GM18520 (cell line): ENCODE data around the gene KLHL22.
"Not testable (repeated sequence)": the region's sequence is repeated elsewhere in the genome, so short reads cannot be mapped to it uniquely, and the experiment has no call there.

Experiments used
- ATAC-seq: cut with Tn5 transposase; IDR thresholded peaks from one replicate; pipeline ENCODE4 v1.9.1; 2021; ENCODE audit not compliant: unreplicated experiment

The KLHL22 gene

DNA sequence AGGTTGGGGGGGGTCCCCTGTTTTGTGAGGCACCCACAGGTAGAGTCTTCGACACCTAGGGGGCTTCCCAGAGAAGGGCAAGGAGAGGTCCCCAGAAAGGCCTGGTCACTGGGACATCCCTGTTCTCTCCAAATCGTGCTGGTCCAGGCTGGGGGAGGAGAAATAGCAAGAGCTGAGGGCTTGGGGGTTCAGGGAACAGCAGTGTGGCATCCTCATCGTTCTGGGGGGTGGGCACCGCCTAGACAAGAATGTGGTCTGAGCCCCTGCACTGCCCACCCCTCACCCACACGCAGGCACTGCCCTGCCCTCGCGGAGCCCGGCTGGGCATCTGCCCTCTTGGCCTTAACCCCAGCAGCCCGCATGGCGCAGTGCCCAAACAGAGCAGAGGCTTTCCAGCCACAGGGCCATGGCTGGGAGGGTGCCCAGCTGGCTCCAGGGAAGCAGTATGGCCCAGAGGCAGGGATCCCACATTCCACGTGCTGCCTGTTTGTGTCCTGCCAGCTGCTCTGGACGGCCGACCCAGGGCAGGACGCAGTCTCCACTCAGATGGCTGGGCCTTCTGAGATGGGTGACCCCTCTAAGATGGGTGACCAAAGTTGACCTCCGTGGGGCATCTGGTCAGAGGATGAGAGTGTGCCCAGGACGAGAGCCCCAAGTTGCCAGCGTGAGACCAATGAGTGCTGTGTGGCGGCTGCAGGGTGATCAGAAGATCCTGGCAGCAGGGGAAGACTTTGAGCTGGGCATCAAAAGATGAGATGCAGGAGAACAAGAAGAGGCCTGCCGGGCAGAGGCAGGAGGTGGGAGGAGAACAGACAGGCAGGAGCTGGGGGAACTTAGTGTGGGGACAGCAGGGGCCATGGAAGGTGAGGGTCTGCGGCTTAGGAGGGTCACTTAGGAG lies 72.3 kb downstream of the KLHL22 start:
- no peak for ATAC-seq

DNA sequence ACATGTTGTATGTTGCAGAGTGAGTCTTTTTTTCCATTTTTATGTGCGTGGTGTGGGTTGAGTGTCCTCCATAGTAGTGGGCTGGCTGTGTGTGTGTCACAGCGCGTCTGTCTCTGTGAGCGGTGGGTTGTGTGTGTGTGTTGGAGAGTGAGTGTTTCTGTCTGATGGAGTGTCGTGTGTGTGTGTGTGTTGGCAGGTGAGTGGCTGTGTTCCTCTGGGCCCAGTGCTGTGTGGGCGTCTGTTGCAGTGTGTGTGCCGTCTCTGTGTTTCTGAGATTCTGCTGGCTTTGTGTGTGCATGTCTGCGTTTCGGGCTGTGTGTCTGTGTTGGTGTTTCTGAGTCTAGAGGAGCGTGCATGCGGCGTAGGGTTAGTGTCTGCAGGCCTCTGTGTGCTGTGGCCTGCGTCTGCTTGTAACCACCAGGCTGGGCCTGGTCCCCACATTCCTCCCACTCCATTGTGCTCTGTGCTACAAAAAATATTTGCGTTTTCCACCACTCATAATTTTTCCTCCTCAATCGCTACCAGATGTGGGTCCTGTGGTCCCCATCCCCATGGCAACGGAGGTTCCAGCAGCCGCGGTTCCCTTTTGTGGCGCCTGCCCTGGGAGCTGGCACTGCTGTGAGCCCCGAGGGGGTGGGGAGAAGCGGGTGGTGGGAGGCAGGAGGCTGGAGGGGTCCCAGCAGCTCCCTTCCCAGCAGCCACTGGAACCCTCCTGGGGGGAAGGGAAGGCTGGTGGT lies 73.2 kb downstream of the KLHL22 start:
- no peak for ATAC-seq

DNA sequence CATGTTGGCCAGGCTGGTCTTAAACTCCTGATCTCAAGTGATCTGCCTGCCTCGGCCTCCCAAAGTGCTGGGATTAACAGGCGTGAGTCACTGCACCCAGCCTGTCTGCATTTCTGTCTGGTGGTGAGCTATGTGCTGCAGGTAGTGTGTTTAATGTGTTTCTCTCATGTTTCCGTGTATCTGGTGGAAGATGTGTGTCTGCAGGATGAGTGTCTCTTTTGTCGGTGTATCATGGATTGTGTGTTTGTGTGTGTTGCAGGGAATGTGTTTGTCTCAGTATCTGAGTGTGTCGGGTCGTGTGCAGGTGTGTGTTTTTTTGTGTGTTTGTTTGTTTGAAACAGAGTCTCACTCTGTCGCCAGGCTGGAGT lies 74.1 kb downstream of the KLHL22 start:
- no peak for ATAC-seq

GRCh38 chr22:20420157-20420842 lies 75.3 kb downstream of the KLHL22 start:
- ATAC-seq, result no peak

DNA sequence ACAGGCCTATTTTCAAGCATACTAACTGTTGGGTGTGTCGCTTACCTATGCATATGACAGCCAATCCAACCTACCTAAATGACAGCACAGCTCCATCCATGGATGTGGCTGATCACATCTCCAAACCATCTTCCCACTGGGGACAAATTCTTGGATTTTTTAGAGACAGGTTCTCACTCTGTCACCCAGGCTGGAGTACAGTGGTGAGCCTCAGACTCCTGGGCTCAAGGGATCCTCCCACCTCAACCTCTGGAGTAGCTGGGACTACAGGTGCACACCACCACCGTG lies 76.0 kb downstream of the KLHL22 start:
- no peak for ATAC-seq

GRCh38 chr22:20418211-20418788 lies 77.3 kb downstream of the KLHL22 start:
- ATAC-seq, result no peak

- not testable (repeated sequence) for ATAC-seq
These were observed 79.9 kb downstream of the KLHL22 start for GRCh38 chr22:20415699-20416098.

- ATAC-seq, result not testable (repeated sequence)
These were observed 80.4 kb downstream of the KLHL22 start for GRCh38 chr22:20415241-20415640.

DNA sequence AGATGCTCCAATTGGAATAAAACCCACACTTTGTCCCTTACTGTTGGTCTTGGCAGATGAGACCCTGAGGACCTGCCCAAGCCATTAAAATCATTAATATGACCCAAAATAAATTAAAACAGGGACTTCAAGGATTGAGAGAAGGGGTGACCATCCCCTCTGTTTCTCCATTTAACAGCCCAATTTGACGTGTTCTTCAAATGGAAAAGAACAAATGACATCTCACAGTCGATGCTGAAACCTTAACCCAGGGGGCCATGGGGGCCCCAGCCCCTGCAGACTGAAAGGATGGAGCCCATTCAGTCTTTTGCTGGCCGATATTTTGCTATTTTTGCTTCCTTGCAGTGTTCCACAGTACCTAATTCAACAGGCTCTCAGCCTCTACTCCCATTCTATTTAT lies 81.1 kb downstream of the KLHL22 start:
- no peak for ATAC-seq

GRCh38 chr22:20414059-20414440 lies 81.5 kb downstream of the KLHL22 start:
- no peak for ATAC-seq

GRCh38 chr22:20413217-20414058 lies 82.2 kb downstream of the KLHL22 start:
- no peak for ATAC-seq

GRCh38 chr22:20412474-20413216 lies 83.0 kb downstream of the KLHL22 start:
- ATAC-seq, result no peak

DNA sequence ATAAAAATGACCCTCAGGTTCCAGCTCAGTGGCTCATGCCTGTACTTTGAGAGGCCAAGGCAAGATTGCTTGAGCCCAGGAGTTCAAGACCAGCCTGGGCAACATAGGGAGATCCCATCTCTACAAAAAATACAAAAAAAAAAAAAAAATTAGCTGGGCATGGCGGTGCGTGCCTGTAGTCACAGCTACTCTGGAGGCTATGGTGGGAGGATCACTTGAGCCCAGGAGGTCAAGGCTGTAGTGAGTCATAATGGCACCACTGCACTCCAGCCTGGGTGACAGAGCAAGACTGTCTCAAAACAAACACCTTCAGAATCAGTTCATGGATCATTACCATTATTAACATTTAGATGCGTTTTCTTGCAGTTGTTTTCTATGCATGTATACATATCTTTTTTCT lies 86.2 kb downstream of the KLHL22 start:
- ATAC-seq, result not testable (repeated sequence)

GRCh38 chr22:20408891-20409290 lies 86.7 kb downstream of the KLHL22 start:
- no peak for ATAC-seq

DNA sequence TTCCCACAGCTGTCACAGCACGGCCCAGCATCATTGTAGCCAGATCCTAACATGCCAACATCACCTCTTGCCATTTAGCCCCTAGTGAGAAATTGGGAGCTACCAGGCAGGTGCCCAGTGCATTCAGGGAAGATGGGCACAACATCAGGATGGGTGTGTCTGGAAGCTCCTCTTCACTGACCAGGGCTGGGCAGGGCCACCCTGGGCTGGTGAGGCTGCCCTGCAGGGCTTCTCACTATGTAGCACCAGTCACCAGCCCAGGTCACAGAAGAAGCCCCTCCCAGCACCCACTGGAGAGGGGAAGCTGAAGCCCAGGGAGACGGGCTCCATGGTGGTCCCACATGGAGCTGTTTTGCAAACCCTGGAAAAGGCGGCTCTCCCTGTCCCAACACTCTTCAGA lies 87.8 kb downstream of the KLHL22 start:
- ATAC-seq, result no peak

GRCh38 chr22:20406686-20407408 lies 88.7 kb downstream of the KLHL22 start:
- ATAC-seq, result no peak

- ATAC-seq, result no peak
These were observed 89.5 kb downstream of the KLHL22 start for GRCh38 chr22:20405931-20406685.

DNA sequence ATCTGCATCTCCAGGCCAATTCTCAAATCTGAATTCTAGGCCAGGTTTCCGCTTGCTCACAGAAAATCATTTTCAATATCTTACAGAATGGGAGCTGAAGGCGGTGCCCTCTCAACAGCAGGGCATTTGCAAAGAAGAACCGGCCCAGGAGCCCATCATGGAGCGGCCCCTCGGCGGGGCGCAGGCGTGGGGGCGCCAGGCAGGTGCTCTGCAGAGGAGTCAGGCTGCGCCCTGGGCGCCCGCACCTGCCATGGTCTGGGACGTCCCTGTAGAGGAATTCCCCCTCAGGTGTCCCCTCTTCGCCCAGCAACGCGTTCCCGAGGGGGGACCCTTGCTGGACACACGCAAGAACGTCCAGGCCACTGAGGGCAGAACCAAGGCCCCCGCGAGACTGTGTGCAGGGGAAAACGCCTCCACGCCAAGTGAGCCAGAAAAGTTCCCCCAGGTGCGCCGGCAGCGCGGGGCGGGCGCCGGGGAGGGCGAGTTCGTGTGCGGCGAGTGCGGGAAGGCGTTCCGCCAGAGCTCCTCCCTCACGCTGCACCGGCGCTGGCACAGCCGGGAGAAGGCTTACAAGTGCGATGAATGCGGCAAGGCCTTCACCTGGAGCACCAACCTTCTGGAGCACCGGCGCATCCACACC lies 90.2 kb downstream of the KLHL22 start:
- ATAC-seq, result no peak
